Central memory CD4-positive, alpha-beta T cell (primary cell): ENCODE data around the gene COL2A1.
"Not testable (repeated sequence)": the region's sequence is repeated elsewhere in the genome, so short reads cannot be mapped to it uniquely, and the experiment has no call there.

Experiments
- DNase-seq: peaks from one replicate; pipeline ENCODE4 v3.0.0; 2022

The COL2A1 gene

DNA sequence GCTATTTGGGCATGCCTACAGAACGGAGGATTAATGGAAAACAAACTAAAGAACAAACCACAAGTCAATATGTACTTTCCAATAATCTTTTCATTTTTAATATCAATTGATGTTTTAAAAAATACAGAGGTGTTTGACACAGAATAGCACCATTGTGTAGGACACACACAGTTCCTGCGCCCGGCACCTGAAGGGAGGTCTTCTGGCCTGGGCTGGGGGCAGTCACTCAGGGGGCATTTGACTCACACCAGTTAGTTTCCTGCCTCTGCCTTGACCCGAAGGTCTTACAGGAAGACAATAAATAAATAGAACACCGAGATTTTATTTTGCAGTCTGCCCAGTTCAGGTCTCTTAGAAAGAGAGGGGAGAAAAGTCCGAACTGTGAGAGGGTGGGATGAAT is 31.4 kb downstream of the COL2A1 start:
- DNase-seq = no peak

DNA sequence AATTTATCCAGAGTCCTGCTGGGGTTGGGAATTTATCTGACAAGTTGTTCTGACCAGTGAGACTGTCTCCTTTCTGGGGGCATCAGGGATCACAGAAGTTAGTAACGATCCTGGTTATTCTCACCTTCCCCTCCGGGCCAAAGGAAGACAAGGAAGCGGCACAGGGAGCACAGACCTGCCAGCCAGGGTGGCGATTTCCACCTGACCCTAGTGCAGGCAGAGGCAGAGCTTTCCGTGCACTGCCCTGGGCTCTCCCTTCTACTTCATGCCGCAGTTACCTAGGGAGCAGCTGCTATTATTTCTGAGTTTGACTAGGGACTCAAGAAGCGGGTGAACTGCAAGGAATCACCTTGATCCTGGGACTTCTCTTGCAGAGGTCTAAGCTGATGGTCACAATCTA is 33.4 kb downstream of the COL2A1 start:
- DNase-seq = no peak

DNA sequence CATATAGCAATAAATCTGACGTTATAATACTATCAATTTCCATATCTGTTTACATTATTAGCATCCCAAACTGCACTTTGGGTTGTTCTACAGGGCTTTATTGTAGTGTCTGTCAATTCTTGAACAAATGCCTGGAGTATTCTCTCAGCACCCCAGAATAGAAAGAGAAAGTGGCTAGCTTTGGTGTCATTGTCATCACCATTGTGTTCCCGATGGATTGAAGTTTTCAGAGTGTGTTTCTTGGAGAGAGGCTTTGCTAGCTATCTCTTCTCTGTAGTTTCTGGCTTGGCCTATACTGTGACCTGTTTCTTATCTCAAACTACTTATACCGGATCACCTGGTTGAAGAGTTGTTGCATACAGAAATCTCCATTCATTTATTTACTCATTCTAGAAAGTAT is 34.4 kb downstream of the COL2A1 start:
- DNase-seq = no peak

DNA sequence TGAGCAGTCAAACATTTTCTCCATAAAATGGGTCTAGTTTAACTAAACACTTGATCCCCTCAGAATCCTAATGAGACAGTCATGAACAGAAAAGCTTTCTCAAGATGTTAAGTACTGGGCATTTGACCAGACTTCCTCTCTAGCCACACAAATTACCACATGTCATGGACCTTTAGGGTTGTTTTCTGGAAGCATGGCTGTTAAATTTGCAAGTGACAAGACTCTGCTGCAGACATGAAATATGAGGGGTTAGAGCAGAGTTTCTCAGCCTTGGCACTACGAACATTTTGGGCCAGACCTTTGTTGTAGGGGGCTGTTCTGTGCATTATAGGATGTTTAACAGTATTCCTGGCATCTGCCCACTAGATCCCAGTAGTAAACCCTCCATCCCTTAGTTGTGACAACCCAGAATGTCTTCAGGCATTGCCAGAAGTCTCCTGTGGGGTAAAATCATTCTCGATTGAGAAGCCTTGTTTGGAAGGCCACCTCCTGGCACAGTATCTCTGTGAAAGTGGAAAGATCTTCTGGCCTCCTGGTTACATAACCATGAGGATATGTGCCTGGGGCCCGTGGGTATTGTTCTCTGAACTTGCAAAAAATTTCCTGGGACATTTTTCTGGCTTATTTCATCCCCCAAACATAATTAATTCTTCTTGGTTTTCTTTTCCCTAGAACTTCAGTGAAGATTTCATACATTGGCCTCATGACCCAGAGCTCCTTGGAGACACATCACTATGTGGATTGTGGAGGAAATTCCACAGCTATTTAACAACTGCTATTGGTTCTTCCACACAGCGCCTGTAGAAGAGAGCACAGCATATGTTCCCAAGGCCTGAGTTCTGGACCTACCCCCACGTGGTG is 36.6 kb downstream of the COL2A1 start:
- no peak for DNase-seq

DNA sequence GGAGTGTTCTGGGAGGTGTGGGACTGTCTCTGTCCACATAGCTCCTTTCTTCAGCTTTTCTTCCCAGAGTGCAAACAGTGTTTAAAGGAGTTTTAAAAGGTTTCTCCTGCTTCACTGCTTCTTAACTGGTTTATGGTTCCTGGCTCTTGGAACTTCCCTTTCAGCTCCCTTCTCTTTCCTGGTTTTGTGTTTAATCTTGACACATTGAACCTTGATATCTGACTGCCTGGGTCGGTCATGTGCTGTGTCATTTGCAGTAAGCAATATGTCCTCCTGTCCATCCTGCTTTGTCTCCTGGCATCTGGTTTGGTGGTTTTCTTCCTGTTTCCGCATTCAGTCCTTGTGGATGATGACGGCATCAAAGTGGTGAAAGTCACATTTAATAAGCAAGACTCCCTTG is 38.7 kb downstream of the COL2A1 start:
- DNase-seq = no peak

DNA sequence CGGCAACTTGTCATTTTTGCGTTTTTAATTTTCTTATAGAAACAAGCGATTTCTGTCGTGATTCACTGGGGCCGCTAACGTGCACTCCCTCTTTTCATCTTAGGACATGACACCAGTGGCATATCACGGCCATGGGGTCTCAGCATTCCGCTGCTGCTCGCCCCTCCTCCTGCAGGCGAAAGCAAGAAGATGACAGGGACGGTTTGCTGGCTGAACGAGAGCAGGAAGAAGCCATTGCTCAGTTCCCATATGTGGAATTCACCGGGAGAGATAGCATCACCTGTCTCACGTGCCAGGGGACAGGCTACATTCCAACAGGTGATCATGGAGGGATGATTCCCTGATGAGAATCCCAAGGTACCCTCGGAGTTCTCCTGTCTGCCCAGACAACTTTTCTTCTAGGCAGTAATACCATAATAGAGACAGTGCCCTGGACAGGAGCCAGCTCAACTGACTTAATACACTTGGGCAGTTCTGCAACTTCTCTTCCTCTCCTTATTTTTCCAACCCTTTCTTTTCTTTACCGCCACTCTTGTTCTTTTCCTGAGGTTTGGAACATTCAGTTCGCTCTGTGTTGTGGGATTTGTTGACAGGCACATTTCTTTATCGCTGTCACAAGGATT is 40.1 kb downstream of the COL2A1 start:
- DNase-seq = no peak

DNA sequence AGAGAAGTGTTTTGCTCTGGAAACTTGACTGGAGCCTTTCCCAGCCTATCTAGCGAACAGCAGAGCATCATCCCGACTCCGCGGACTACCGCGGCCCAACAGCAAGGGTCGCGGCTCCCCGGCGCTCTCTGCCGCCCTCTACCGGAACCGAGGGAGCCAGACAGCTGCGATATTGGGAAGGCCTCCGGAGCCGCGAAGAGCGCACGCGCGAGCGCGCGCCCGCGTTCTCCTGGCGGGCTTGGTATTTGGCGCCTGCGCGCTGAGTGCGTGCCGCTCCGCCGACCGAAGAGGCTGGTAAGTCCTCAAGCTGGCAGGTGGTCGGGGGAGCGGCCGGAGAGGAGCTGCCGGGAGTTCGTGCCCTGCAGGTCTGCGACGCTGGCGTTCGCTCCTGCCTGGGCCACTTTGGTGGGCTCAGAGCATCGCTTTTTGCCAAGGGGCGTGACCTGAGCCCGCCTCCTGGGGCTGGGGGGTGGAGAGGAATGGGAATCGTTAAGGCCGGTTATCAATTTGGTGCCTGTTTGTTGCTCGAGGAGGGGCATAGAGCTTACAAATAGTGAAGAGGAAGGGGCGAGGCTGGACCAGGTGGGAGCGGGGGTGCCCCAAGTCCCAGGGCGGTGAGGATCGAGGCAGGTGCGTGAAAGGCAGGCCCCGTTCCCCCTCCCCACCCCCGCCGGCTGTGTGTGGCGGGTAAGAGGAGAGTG is 40.8 kb downstream of the COL2A1 start, which contains the start of gene TMEM106C:
TMEM106C (plus strand) TSS at position 257 of the 701 bp plus-strand sequence. CDS start 641 bp downstream, outside the sequence.
- DNase-seq = peak; percentile 91

DNA sequence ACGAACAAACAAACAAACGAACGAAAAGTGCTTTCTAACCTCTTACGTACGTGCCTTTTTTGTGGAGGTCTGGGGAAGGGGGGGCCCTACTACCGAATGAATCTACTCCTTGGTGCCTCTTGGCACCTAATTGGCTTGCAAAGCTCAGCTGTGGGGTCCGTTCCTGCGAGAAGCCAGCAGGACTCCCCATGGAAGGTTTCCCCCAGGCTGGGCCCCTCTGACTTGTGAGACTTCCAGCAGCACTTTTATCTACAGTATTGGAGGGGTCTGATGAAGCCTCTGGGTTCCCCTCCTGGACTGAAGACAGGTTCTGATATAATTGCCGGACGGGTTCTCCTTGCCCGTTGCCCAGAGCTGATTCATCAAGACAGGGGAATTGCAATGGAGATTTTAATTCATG is 42.1 kb downstream of the COL2A1 start:
- DNase-seq = no peak

DNA sequence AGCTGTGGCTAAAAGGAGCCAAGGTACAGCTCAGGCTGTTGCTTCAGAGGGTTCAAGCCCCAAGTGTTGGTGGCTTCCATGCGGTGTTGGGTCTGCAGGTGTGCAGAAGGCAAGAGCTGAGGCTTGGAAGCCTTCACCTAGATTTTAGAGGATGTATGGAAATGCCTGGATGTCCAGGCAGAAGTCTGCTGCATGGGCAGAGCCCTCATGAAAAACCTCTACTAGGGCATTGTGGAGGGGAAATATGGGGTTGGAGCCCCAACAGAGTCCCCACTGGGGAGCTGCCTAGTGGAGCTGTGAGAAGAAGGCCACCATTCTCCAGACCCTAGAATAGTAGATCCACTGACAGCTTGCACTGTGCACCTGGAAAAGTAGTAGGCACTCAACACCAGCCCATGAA is 46.6 kb downstream of the COL2A1 start:
- not testable (repeated sequence) for DNase-seq

DNA sequence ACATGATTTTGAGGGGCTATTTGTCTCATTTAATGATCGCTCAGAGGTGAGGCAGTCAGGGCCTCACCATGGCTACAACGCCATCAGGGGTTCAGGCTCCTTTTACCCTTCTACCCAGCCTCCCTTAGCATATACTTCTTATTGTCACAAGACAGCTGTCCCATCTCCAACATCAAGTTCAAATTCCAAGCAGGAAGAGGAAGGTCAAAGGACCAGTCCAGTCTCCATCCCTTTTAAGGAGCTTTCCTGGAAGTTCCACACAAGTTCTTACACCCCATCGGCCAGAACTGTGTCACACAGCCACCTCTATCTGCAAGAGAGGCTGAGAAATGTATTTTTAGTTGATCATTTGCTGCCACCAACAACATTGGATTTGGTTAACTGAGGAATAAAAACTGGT is 49.2 kb downstream of the COL2A1 start:
- no peak for DNase-seq

DNA sequence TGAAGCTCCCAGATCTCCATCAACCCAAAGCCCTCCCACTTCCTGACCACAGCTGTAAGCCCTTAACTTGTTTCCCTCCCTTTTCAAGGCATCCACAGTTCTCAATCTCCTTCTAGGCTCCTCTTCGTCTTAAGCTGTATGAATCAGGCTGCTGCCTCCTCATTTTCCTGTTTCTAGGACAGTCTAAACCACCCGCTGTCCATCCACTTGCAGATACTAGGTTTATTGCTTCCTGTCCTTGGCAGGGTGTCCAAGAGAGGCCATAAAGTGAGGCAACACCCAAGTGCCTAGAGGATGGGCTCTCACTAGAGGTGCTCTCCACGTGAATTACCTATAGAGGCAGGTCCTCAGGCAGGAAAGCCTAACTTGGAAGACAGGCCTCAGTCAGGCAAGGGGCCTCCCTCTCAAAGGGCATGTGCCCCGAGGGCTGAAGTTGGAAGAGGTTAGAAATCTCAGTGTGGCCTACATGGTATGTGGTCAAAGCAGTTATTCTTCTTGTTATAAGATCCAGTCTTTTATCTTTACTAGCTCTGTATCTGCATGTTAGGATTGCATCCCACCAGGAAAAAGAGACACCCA is 49.7 kb downstream of the COL2A1 start:
- DNase-seq = no peak

DNA sequence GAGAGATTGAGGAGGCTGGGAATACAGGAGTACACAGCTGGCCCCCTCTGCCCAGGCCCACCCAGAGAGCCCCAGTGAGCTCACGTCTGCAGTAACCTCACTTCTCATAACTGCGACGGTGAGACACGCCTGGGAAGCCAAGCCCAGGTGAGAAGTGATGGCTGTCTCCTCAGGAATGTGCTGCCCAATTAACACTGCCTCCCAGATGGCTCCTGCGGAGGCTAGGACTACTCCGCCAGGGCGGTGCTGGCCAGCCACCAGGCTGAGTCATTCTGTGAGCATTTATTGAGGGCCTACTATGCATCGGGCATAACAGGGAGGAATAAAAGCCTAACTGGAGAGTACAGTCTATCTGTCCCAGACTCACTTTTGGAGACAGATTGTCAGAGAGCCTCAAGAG is 50.2 kb downstream of the COL2A1 start:
- DNase-seq = no peak

DNA sequence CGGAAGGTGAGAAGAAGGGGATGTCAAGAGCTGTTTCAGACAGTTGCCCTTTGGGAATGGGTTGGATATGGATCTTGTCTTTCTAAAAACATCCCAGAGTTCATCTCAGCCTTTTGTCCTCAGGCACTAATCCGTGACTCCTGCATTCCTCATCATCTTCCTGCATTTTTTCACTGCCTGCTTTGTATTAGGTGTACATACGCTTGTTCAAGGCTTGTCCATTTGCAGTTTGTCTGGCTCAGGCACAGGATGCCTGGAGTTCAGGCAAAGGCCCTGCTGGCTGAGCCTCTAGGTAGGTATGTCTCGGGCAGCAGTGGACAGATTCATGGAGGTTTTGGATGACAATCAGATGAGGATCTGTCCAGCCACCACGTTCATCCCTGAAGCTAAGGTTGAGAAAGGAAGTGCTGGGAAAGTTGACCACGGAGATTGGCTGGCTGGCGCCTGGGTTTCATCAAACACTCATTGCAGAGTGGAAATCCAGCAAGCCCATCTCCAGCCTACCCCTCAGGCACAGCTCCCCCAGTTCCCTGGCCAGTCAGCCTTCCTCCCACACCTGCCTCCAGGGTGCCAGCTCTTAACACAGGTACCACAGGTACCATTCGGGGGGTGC is 53.3 kb downstream of the COL2A1 start:
- DNase-seq = no peak

DNA sequence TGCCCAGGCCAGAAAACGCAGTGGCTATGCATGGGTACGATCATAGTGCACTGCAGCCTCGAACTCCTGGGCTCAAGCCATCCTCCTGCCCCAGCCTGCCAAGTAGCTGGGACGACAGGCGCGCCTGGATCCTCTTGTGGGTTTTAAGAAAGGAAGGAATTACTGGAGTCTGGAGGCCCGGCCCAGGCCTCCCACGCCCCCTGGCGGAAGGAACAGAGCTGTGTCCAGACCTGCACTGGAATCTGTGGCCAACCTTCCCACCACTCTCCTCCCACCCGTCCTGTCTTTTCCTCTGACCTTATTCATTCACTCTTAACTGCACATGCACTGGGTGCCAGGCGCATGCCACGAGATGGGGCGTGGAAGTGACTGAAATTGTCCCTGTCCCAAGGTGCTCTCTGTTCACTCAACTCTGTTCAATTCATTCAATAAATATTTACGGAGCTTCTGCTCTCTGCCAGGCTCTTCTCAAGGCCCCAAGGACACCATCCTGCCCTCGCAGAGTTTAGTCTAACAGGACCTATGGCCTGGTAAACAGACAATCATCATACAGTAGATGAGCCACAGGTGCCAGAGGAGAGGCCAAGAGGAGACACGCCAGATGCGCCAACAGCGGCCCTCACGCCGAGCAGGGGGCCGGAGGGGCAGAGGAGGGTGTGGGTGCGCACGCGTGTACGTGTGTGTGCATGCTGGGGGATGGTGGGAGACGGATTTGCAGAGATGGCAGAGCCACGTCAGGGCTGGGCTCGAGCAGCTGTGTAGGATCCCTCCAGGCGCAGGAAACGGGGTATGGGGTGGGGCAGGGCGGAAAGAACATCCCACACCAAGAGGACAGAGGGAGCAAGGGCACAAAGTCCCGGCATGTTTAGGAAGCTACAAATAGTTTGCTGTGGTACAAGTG is 54.6 kb downstream of the COL2A1 start:
- DNase-seq = peak; percentile 24

DNA sequence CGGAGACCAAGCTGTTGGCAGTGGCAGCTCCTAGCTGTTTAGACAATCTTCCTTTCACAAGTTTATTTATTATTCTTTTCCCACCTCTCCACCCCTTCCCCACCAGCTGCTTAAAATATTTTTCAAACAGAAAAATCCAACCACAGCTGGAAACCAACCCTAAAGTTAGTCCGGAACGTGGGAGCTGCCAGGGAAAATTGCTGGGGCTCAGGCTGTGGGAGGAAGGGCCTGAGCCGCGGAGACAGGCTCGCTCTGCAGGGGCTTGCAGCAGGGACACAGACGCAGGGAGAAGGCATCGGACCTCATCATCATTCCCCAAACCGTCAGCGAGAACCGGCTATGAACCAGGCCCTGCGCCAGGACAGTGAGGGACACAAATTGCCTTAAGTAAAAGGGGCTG is 56.9 kb downstream of the COL2A1 start:
- DNase-seq = no peak

DNA sequence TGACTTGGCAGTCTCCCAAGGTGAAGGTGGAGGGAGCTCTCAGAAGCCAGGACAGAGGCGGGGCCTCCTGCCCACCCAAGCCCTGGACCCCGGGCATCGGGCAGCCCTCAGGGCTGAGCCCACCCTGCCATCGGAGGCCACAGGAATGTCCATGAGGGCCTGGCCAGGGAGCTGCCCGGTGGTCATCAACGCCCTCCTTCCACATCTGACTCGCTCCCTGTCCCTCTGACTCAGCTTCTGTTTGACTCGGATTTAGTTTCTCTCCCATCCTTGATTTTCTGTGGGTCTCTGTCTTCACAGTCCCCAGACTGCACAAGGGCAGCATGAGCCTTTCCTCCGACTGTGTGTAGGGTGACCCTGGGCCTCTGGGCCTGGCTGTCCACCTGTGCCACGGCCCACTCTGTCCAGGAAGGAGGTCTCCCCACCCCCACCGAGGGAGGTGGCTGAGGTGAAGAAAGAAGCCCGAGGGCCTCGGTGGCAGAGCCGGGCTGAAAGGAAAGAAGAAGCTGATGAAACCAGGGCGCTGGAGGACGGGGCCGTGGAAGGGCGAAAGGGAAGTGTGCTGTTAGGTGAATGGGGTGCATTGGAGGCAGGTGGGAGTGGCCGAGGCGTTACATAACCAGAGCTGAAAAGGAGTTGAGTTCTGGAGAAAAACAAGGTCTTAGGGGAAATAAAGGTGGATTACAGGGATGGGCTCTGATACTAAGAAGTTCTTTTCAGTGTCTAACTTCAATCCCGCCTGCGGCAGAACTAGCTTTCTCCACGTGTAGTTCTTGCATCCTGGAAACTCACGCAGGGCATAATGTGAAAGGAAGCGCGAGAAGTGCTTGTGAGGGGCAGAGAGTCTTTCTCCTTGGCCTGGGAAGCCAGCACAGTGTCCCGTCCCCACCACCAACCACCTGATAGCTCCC is 57.6 kb downstream of the COL2A1 start:
- no peak for DNase-seq

DNA sequence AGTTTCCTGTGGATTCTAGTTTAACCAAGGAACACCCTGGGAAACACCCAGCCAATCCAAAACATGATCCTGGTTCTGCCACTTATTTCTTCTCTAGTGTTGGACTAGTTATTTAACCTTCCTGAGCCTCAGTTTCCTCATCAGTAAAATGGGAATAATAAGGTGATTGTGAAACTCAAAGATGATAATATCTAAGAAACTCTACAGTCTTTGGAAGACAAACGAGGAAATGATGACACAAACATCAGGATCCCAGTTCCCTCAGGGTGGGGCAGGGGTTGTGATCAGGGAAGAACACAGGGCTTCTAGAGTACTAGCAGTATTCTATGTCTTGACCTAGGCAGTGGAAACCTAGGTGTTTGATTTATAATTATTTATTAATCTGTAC is 58.9 kb downstream of the COL2A1 start:
- DNase-seq = no peak

DNA sequence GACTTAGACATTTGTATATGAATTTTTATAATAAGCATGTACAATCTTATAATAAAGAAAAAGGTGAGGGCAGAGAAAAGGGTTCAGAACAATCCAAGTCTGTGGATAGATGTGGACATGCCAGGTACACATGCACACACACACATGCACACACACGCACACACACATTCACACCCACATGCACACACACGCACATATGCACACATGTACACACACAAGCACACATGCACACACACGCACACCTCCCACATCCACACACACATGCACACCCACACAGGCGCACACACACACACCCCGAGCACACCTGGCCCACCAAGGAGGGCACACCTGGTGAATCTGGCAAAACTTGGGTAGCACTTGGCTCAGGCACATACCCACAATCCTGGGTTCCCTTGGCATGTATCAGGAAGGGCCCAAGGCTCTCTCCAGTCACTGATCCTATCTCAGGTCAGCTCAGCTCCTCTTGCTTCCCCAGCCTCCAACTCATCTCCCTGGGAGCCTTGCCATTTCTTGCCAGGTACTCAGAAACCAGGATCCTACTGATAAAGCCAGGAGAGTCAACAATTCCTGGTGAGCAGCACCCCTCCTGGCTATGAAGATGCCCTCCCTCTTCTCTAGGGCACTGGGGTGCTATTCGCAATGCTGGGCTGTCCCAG is 59.5 kb downstream of the COL2A1 start:
- no peak for DNase-seq

DNA sequence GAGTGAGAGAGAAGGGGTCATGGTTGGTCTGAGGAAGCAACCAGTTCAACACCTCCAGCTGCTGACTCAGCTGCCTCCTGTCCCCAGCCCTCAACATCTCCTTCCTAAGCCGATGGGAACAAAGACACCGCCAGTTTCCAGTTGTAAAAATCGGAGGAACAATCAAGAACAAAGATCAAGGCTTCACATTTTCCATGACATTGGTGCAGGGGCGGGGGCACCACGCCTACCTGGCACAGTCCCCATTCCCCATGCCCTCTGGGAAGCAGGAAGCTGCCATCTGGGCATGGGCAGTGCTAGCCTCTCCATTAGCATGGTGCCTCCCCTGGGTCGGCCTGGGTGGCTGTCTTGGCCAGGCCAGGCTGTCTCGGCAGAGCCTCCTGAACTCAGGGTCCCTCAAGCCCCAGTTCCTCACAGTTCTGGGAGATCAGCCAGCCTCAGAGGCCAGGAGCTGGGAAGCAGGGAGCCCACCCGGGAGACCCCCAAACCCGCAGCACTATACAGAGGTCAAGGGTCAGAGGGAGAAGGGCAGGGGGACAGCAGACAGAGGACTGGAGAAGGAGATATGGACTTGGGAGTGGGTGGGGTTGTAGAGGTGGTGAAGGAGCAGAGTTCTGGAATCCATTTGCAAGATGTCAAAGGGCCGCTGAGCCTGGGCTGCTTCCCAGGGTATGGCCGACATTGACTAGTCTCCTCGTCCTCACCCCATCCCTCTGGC is 60.5 kb downstream of the COL2A1 start:
- no peak for DNase-seq
